SIG-M5 treated with dmso at 0.1 percent for 504 hours (cell line): ENCODE data around the gene RNPS1.

ENCODE experiments used
- DNase-seq: peaks from one replicate; lab custom pipeline; 2025; ENCODE audit not compliant: unreplicated experiment; lab: John Stamatoyannopoulos, UW

RNPS1 gene

DNA sequence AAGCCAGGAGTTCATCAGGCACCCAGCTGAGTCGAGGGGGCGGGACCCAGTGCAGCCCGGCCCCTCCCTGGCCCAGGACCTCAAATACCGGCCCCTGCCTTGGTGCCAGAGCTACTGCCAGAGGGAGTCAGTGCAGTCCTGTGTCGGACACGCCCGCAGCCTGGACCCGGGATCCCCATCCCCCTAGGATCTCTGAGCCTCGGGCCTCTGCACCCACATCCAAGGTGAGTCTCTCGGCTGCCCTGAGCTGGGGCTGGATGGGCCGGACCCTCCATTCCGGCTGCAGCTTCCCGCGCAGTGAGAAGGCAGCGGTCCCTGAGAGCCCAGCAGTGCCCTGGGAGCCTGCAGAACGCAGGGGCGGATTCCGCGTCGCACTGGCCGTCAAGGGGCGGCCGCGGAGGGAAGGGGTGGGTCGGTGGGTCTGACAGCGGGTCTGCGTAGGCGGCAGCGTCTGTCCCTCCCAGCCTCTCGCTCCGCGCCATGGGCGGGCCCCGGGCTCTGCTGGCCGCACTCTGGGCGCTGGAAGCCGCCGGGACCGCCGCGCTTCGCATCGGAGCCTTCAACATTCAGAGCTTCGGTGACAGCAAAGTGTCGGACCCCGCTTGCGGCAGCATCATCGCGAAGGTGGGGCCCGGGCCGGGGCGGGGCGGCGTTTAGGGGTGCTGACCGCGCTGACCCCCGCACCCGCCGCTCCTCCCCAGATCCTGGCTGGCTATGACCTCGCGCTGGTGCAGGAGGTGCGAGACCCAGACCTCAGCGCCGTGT, 31.4 kb downstream of the RNPS1 start, which contains the start of gene DNASE1L2:
DNASE1L2 (plus strand) TSS at position 108 of the 765 bp plus-strand sequence; CDS start at position 481, 373 bp downstream.
- DNase-seq: no peak

DNA sequence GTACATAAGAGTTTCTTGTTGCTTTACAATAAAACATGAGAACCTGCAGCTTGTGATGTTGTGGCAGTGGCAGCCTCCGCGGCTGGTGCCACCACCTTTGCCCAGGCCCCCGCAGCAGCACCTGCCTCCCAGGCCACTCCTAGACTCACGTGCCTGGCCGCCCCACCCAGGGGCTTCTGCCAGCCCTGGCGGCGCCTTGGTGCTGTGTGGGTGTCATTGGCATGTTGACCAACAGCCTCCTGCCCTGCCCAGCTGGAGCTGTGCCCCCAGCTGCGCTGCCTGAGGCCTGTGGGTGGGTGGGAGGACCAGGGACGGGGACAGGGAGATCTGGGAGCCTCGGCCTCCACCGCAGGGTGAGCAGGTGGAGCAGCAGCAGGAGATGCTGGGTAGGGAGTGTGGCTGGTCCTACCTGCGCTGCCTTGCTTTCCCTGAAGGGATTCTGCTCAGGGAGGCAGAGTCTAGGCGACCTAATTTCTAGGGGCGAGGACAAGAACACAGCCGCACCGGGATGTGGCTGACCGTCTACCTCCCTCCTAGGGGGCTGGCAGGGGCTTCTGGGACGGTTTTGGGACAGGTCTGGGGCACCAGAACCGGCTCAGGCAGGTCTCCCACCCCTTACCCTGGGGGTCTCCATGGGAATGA, 32.1 kb downstream of the RNPS1 start:
- DNase-seq: no peak

DNA sequence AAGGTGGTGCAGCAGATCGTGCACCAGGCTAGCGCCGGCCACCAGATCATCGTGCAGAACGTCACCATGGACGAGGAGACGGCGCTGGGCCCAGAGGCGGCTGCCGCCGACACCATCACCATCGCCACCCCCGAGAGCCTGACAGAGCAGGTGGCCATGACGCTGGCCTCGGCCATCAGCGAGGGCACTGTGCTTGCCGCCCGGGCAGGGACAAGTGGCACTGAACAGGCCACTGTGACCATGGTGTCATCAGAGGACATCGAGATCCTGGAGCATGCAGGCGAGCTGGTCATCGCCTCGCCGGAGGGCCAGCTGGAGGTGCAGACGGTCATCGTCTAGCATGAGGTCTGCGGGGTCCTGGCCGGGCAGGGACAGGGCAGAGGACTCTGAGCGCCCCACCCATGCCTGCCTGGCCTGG, 32.7 kb downstream of the RNPS1 start:
- DNase-seq: no peak

DNA sequence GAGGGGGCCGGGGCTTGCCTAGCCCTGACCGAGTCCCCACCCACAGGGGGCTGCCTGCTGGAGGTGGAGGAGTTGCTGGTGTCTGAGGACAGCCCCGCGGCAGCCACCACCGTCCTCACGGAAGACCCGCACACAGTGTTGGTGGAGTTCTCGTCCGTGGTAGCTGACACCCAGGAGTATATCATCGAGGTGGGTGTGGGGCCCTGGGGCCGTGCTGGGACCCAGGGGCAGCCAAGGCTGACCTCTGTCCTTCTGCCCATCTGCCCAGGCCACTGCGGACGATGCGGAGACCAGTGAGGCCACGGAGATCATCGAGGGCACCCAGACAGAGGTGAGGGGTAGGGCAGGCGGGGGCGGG, 33.1 kb downstream of the RNPS1 start:
- DNase-seq: no peak

DNA sequence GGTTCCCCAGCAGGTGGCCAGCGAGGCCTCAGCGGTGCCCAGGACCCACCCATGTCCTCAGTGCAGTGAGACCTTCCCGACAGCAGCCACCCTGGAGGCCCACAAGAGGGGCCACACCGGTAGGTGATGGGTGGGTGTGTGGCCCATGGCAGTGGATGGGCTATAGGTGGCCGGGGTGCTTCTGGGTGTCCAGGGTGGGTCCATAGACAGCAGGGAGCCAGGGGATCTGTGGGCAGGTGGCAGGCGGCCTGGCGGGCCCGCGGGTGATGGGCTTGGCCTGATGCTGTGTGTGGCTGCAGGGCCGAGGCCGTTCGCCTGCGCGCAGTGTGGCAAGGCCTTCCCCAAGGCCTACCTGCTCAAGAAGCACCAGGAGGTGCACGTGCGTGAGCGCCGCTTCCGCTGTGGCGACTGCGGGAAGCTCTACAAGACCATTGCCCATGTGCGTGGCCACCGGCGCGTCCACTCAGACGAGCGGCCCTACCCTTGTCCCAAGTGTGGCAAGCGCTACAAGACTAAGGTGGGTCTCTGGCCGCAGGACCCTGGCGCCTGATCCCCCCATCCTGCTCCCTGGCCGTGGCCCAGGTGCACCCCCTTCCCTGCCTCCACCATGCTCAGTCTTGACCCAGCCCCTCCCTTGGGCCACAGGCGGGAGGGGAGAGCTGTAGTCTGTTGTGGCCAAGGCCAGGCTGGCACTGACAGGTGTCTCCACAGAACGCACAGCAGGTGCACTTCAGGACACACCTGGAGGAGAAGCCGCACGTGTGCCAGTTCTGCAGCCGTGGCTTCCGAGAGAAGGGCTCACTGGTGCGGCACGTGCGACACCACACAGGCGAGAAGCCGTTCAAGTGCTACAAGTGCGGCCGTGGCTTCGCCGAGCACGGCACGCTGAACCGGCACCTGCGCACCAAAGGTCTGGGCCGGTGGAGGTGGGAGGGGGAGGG, 33.8 kb downstream of the RNPS1 start:
- no peak for DNase-seq

DNA sequence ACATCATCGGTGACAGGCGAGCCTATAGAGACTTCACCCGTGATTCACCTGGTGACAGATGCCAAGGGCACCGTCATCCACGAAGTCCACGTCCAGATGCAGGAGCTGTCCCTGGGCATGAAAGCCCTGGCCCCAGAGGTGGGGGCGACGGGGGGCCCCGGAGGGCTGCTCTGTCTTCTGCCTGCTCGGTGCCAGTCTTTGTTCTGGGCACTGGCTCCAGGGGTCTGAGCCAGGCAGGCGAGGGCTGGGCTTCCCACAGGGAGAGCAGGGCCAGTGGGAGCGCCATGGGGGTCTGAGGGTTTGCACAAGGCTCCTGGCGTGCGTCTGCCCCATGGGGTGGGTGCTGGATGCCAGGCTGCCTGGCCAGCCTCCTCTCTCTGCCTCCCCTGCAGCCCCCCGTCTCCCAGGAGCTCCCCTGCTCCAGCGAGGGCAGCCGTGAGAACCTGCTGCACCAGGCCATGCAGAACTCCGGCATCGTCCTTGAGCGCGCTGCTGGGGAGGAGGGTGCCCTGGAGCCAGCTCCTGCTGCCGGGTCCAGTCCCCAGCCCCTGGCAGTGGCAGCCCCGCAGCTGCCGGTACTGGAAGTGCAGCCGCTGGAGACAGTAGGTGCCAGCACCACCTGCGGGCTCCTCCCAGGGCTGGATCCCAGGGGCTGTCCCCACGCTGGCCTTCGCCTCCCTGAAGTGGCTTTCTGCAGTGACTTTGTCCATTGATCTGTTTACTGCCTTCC, 34.7 kb downstream of the RNPS1 start:
- DNase-seq: no peak

DNA sequence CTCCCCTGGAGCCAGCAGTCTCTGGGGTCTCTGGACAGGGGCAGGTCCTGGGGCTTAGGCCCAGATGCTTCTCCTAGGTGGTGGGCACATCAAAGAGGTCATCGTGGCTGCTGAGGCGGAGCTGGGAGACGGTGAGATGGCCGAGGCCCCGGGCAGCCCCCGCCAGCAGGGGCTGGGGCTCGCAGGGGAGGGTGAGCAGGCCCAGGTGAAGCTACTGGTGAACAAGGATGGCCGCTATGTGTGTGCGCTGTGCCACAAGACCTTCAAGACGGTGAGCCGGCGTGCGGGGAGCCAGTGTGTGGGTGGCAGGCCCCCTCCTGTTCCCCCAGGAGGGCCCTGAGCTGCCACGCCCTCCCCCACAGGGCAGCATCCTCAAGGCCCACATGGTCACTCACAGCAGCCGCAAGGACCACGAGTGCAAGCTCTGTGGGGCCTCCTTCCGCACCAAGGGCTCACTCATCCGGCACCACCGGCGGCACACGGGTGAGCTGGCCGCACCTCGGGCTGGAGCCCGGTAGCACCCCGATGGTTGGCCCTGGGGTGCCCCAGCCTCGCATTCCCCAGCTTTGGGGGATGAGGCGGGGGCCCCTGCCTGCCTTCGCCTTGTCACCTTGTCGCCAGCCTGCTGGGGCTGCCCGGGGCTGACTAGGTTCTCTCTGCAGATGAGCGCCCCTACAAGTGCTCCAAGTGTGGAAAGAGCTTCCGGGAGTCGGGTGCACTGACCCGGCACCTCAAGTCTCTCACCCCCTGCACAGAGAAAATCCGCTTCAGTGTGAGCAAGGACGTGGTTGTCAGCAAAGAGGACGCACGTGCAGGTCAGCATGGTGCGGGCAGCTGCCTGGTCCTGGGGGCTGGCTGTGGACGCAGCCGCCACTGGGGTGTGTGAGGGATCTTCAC, 35.6 kb downstream of the RNPS1 start:
- no peak for DNase-seq

DNA sequence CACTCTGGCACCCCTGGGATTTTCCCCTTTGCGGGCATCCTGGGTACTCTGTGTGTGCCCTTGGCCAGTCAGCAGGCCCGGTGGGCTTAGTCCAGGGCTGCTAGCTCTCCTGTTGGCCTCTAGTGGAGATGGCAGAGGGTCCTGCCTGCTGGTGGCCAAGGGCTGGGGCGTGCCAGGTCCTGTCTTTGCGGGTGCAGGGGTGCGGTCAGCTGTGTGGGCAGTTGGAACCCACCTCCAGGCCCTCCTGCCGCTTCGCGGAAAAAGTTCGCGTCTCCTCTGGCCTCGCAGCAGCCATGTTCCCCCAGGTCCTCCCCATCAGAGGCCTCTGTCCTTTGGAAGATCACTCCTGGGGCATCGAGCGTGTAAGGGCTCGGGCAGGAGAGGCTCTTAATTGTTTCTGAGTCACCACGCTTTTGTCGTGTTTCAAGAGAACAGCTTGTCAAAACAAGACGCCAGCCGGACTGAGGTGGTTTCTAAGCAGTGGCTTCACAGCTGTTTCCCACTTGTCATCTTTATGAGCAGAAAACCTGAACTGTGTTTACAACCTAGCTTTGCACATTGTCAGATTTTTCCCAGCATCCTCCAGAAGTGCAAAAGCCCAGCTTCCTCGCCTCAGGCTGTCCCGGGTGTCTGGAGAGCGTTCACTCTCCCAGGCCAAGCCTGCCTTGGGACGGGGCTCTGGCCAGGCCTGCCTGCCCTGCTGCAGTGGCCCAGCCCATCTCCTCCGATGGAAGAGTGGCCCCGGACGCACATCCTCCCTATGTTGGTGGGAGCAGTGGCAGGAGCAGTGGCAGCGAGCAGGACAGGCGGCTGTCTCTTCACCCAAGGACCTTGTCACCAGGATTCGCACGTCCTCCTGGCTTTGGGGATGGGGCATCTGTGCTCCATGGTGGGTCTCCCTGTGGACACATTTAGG, 36.7 kb downstream of the RNPS1 start:
- no peak for DNase-seq

DNA sequence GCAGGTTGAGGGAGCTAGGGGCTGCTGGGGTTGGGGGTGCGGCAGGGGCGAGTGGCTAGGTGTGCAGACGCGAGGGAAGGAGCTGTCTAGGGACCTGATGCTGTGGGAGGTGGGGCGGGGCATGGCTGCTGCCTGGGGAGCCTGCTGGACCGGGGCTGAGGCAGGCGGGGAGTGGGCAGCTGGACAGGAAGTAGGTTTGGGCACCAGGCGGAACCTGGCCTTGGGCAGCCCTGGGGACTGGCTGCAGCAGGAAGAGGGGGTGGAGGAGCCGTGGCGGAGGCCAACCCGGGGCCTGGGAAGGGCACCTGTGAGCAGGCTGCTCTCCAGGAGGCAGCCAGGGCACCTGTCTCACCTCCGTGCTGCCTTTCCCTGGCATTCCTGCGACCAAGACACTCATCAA, 37.5 kb downstream of the RNPS1 start:
- DNase-seq: no peak

DNA sequence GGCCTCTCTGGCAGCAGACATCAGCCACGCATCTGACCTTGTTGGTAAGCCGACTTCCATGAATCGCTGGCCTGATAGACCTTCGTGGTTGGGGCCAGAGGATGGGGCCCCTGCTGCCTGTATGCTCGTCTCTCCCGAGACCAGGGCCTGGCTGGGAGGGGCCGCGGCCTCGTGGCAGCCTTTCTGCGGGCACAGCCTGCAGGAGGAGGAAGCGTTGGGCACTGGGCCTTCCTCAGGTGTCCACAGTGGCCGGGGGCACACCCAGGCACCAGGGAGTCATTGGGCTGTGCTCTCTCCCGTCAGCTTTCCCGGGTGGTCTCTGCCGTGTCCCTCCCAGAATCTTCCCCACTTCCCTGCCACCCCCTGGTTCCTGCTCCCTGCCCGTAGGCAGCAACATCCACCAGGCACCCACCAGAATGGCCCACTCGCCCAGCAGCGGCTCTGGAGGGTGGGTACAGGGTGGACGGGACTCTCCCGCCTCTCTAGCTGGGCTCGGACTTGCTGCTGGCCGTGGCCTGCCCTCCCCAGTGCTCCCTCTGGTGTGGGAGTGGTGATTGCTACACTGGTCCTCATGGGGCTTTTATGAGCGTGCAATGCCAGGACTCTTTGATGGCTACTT, 38.2 kb downstream of the RNPS1 start:
- DNase-seq: no peak

DNA sequence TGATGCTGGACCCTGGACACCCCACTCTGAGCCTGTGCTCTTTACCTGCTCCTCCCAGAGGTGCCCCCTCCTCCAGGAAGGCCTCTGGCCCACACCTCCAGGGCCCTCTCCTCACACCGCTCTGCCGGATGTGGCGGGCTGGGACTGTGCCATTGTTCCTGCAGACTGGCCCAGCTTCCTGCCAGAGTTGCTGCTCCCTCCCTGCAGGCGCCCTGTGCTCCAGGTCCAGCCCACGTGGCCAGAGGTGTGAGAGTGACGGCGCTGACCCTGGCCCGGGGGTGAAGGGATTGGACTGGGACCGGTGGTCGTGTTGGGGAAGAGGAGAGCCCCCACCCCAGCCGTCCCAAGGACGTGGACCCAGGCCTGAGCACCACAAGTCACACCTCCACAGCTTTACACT, 38.8 kb downstream of the RNPS1 start:
- no peak for DNase-seq

DNA sequence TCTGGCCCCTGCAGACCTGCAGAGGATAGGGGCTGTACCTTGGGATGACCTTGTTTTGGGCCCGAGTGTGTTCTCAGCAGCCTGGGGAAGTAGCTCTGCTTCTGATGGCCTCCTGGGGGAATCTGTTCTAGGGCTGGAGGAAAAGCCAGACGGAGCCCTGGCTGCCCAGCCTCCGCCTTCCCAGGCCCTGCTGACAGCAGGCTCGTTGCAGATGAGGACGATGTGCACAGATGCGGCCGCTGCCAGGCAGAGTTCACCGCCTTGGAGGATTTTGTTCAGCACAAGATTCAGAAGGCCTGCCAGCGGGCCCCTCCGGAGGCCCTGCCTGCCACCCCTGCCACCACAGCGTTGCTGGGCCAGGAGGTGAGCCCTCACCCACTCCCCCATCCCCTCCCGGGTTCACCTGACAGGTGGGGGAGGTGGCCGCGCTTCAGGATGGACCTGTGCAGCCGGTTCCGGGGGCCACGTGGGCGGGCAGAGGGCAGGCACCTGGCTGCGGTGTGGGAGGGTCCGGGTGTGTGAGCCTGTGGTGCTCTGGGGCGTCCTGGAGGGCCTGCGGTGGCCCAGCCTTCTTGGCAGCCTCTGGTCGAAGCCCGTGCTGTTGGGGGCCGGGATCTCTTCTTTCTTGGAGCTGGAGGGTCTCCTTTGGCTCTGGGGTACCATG, 39.6 kb downstream of the RNPS1 start:
- DNase-seq: no peak

DNA sequence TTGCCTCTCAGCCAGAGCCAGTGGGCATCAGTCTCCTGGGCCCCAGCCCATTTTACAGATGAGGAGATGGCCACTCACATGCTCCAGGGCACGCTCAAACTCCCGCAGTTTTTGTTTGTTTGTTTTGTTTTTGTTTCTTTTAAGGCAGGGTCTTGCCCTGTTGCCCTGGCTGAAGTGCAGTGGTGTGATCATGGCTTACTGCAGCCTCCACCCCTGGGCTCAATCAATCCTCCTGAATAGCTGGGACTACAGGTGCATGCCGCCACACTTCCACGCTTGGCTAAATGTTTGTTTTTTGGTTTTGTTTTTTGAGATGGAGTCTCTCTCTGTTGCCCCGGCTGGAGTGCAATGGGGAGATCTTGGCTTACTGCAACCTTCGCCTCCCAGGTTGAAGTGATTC, 41.0 kb downstream of the RNPS1 start:
- DNase-seq: no peak

DNA sequence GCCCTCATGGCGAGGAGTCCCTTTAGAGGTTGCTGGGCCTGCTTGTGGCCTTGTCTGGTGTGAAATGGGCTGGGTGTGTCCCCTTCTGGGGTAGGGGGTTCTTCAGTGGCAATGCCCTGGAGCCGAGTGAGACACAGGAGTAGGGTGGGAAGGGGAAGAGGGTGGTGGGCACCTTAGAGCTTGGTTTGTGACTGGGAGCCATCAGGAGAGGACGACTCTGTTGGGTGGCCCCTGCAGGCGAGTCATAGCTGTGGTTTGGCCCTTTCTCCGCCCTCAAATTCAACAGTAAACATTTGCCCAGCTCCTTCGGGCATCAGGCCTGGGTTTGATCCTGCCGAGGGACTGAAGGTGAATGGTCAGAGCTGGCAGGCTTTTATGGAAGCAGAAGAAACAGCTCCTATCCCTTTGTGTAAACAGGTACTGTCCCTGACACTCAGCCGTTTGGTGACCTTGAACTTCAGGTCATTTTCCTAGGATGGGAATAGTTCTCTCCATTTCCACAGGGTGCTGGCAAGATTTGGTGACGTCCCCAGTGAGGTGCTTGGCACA, 41.6 kb downstream of the RNPS1 start:
- DNase-seq: no peak

DNA sequence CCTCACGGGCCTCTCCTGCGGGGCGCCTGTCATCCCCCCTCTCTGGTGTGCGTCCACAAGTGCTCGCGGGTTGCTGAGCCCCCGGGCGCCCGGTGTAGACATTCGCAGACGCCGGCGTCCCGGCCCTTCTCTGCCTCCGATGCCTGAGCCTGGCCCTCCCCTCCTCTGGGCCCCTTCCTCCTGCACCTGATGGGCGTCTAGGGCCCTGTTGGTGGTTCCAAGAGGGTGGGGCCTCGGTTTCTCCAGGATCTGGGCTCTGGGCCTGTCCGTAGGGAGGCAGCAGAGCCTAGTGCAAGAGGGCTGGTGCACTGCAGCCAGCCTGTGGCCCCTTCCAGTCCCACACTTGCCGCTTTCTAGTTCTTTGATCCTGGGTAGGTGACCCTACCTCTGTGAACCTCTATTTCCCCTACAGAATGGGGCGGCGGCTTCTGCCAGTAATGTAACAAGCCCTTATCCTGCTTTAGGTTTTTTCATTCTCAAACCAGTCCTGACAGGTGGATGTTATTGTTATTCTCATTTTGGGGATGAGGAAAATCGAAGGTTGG, 43.9 kb downstream of the RNPS1 start:
- DNase-seq: peak; percentile 37

DNA sequence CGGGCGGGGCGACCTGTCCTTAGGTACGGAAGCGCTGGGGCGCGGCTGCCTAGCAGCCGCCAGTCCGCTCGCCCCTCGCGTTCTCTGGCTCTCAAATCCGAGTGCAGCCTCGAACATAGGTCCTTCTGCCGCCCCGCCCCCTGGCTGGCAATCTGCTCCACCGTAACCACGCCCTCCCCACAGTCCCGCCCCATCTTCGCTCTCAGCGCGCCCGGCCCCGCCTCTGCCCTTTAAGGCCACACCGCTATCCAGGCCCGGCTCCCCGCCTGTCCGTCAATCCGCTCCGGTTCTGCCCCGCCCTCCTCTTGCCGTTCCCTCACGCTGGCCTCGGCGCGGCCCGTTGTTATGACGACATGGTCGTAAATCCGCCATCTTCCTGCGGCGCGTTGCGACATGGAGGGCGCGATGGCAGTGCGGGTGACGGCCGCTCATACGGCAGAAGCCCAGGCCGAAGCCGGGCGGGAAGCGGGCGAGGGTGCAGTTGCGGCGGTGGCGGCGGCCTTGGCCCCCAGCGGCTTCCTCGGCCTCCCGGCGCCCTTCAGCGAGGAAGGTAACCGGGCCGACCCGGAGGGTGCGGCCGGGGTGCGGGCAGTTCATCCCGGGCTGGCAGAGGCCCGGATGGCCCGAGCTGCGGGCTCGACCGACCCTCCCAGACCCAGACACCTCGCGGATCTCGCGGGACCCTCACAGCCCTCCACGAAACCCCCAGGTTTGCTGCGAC, 44.5 kb downstream of the RNPS1 start, which contains the start of gene E4F1:
E4F1 (plus strand) TSS at position 371 of the 721 bp plus-strand sequence; CDS start at position 394, 23 bp downstream.
- DNase-seq: peak; percentile 99

DNA sequence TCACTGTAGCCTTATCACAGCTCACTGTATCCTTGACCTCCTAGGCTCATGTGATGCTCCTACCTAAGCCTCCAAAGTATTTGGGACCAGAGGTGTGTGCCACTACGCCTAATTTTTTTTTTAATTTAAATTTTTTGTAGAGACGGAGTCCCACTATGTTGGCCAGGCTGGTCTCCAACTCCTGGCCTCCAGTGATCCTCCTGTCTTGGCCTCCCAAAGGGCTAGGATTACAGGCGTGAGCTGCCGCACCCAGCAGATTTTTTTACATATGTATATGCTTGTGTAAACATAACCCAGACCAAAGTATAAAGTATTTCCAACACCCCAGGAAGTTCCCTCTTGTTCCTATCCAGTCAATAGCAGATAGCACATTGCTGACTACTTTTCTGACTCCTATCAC, 51.6 kb downstream of the RNPS1 start:
- DNase-seq: no peak
